Muscle of leg (tissue), 11 donors: ENCODE results near the gene TBX10. TPM values are rescaled to one million over a fixed set of nuclear protein-coding genes. Genes with fewer than 3 reads are reported as not detected.

ENCODE experiments used
- DNase-seq: peaks from one replicate; pipeline ENCODE4 v3.0.0; 2013
- H3K27ac ChIP-seq: one replicate; pipeline ENCODE4 v1.5.1; 2013; ENCODE audit warnings: mild to moderate bottlenecking, low read length, control low read depth
- H3K27me3 ChIP-seq: one replicate; pipeline ENCODE4 v1.6.1; 2013; ENCODE audit warnings: low read length; ENCODE audit not compliant: control insufficient read depth, insufficient read depth
- H3K36me3 ChIP-seq: one replicate; pipeline ENCODE4 v1.6.1; 2013; ENCODE audit warnings: low read length; ENCODE audit not compliant: control insufficient read depth, insufficient read depth
- H3K4me1 ChIP-seq: one replicate; pipeline ENCODE4 v1.6.1; 2013; ENCODE audit warnings: low read length; ENCODE audit not compliant: control insufficient read depth, insufficient read depth
- H3K4me3 ChIP-seq: one replicate; pipeline ENCODE4 v1.5.1; 2013; ENCODE audit warnings: low read length, control low read depth
- H3K9me3 ChIP-seq: replicated peaks from 2 replicates; pipeline ENCODE4 v1.6.1; 2013; ENCODE audit warnings: low read depth, low read length; ENCODE audit not compliant: control insufficient read depth
- WGBS: methylation state at CpG from one replicate; pipeline ENCODE4 v1.1.5; 2013; ENCODE audit warnings: missing lambda C conversion rate; ENCODE audit not compliant: insufficient coverage; 5-methylcytosine and 5-hydroxymethylcytosine counted together
- polyA plus RNA-seq, 8 donors: library from polyadenylated mRNA; unstranded; fragments of 120-200 nt; gene quantifications; one replicate each; pipeline versions ENCODE4 v1.2.1 to v1.2.3, GENCODE V29; 2013; ENCODE audit warnings: inconsistent platforms in 1 of 8, low replicate concordance in 1 of 8; ENCODE audit not compliant: insufficient read length in 8 of 8, insufficient read depth in 1 of 8
- total RNA-seq: library from RNA; stranded (reverse); fragments of 120-200 nt; gene quantifications from one replicate; pipeline ENCODE4 v1.2.4, GENCODE V29; 2013

The TBX10 gene
- total and polyA plus RNA-seq, 9 donors = 0.40 TPM; not detected in 8

DNA sequence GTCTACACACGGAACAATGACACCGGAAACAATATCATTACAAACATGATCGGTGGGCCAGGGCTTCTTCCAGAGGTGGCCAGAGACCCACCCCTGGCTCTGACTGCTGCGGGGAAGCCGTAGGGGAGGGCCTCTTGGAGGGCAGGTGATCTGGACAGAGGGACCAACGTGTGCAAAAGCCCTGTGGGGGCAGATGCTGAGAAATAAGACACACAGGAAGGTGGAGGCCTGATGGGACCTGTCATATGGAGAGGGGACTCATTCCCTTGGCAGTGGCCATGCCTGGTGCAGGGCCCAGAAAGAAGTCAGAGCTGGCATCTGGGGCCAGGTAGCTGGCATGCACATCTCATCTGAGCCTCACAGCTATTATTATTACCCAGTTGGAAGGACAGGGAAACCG is 33.8 kb upstream of the TBX10 start:
- H3K36me3 ChIP-seq = no peaks in the 10 kb centered on the region
- H3K4me1 ChIP-seq = no peaks in the 10 kb centered on the region
- H3K27ac ChIP-seq = no peak overlapping the region
- no peaks in the 10 kb centered on the region for H3K9me3 ChIP-seq
- DNase-seq = no peak
- peaks cover 18% of the 10 kb centered on the region for H3K27me3 ChIP-seq
- WGBS = 84% methylated on average over 5 of the region's 7 CpGs
- H3K4me3 ChIP-seq = no peak overlapping the region

DNA sequence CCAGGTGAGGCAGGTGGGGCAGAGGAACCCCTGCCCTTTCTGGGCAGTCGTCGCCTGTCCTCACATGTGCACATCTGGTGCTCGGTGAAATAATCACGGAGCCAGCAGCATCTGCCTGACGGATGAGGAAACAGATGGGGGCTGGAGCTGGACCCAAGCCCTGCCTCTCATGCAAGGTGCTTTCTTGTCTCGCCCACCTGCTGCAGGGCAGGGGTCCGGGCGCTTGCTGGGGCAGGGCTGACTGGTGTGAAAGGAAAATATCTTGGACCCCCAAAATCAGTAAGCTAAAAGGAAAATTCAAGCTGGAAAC is 31.6 kb upstream of the TBX10 start:
- no peak overlapping the region for H3K27ac ChIP-seq
- no peaks in the 10 kb centered on the region for H3K9me3 ChIP-seq
- no peaks in the 10 kb centered on the region for H3K4me1 ChIP-seq
- no peak for DNase-seq
- peaks cover 18% of the 10 kb centered on the region for H3K27me3 ChIP-seq
- no peak overlapping the region for H3K4me3 ChIP-seq
- H3K36me3 ChIP-seq = no peaks in the 10 kb centered on the region
- 35% methylated on average over 6 of the region's 8 CpGs for WGBS

DNA sequence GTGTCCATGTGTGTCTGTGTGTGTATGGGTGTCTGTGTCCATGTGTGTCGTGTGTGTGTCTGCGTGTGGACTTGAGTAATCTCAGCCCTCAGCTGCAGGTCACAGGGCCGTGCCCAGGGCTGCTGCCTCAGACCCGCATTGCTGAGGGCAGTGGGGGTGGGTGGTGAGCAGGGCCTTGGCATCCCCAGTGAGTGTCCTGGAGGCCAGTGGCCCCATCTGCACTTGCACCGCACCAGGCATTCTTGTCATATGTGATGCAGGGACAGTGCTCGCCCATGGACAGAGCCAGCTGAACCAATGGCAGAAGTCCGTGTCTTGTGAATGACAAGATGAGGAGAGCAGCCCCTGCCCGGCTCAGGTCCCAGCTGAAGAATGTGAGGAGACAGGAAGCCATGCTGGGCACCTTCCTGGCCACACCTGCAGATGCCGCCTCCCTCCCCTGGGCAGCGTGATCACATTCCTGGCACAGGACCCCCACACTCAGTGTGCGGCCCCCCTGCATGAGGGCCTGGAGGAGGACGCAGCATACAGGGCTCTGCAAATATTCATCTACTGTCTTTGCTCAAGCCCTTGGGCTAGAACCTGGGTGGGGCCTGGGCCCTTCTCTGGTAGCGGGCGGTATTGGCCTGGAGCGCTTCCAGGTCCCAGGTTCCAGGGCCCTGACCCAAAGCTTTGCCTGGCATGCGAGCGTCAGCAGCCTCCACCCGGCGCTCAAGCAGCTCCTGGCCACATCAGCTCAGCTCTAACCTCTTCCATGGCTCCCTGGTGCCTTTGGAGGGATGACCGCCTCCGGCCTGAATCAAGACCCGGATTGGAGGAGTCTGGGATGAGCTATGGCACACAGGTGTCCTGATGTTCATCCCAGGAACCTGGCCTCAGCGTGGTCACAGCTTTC is 31.0 kb upstream of the TBX10 start:
- DNase-seq = no peak
- 75% methylated on average over 21 of the region's 23 CpGs for WGBS
- no peaks in the 10 kb centered on the region for H3K4me1 ChIP-seq

DNA sequence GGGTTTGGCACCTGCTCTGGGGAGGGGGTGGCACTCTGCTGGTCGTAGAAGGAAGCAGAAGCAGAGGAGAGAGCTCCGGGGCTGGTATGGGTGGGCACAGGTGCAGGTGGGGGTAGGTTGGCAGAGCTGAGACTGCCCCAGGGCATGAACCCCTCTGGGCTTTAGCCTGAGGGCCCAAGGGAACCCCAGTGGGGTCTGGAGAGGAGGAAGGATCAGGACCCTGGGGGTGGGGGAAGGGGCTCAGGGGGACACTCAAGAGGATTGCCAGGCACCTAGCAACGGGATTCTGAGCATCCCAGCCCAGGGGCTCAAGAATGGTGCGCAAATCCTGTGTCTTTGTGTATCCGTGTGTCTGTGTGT is 28.6 kb upstream of the TBX10 start:
- Histone ChIP-seq H3K4me3 (no peak overlapping the region), H3K36me3 (no peaks in the 10 kb centered on the region), H3K27ac (no peak overlapping the region), H3K4me1 (no peaks in the 10 kb centered on the region), H3K27me3 (peaks cover 3% of the 10 kb centered on the region), H3K9me3 (no peaks in the 10 kb centered on the region)
- 44% methylated on average over 3 of the region's 5 CpGs for WGBS
- DNase-seq = no peak

More for the DNA sequence above, 31.0 kb upstream of the TBX10 start:
- Histone ChIP-seq H3K9me3 (no peaks in the 10 kb centered on the region), H3K27ac (no peak overlapping the region), H3K36me3 (no peaks in the 10 kb centered on the region), H3K4me3 (no peak overlapping the region), H3K27me3 (peaks cover 18% of the 10 kb centered on the region)

DNA sequence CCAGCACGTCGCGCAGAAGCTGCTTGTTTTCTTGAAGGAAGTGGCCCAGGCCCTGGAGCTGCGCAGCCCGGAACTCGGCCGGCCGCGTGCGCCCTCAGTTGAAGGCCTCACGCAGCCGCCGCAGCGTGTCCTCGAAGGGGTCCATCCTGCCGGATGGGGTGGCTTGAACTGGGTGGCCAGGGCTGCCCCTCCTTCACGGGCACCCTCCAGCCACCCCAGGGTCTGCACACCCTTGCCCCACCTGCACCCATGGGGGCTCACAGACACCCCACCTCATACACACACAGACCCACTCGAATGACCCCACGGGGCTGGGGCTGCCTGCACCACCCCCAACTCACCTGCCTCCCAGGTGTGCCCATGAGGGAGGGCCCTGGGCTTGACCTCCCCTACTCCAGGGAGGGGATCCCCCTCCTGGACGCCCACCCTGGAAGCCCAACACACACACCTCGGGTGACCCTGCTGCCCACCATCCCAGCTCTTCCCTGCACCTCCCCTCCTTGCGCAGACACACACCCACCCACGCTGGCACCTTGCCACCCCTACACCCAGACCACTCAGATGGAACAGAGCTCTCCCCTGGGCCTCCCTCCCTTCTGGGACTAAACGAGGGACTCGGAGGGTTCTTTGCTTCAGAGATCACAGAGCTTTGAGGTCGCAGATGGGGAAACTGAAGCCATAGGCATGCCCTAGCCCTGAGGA is 28.1 kb upstream of the TBX10 start:
- WGBS = 86% methylated on average over 20 of the region's 26 CpGs
- no peaks in the 10 kb centered on the region for H3K4me1 ChIP-seq
- no peak overlapping the region for H3K4me3 ChIP-seq
- no peak overlapping the region for H3K27ac ChIP-seq
- peaks cover 3% of the 10 kb centered on the region for H3K27me3 ChIP-seq
- no peak for DNase-seq
- no peaks in the 10 kb centered on the region for H3K9me3 ChIP-seq
- H3K36me3 ChIP-seq = no peaks in the 10 kb centered on the region

DNA sequence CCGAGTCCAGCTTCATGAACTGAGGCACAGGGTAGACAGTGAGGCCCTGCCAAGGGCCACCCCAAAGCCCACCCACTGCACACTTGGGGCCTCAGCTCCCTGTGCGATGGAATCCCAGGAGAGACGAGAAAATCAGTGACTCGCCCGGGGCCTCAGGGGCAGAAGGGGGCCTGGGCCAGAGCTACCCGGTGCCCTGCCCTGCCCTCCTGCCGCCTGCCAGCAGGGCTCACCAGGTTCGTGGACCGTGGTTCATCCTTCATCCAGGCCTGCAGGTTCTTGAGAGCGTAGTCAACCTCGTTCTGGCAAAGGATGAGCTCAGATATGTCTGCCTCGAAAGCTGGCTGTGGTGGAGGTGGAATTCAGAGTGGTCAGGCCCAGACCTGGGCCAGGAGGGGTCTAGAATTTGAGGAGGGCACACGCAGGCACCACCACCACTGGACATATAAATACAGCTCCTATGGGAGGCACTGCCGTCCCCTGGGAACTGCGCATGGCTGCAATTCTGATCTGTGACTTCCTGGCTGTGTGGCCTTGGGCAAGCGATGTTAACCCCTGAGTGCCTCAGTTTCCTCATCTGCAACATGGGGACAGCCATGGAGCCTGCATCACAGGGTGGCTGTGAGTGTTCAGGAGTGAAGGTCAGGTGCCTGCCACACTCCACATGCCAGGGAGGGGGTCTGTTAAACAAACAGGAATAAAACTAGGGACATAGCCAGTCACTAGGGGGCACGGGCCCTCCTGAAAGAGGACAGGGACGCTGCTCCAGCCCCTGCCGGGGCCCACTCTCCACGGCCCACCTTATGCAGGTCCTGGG is 27.3 kb upstream of the TBX10 start:
- Histone ChIP-seq H3K27ac (no peak overlapping the region), H3K4me1 (no peaks in the 10 kb centered on the region), H3K36me3 (no peaks in the 10 kb centered on the region), H3K27me3 (peaks cover 3% of the 10 kb centered on the region), H3K4me3 (no peak overlapping the region), H3K9me3 (no peaks in the 10 kb centered on the region)
- WGBS = 63% methylated on average over 16 of the region's 20 CpGs
- DNase-seq = no peak

DNA sequence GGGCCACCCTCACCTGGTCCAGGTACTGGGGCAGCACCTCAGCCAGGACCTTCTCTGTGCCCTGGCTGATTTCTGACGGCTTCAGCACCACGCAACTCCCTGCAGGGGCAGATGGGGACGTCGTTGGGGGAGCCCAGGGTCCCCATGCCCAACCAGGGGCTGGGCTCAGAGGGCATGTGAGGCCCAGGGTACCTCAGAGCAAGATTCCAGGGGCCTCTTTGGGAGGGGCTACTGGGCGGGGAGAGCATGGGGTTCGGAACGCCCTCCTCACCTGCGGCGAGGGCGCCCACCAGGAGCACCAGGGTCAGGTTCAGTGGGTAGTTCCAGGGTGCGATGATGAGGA is 26.7 kb upstream of the TBX10 start:
- peaks cover 3% of the 10 kb centered on the region for H3K27me3 ChIP-seq
- 82% methylated on average over 11 of the region's 11 CpGs for WGBS
- H3K4me3 ChIP-seq = no peak overlapping the region
- no peaks in the 10 kb centered on the region for H3K36me3 ChIP-seq
- no peaks in the 10 kb centered on the region for H3K4me1 ChIP-seq
- no peak overlapping the region for H3K27ac ChIP-seq
- DNase-seq = no peak
- H3K9me3 ChIP-seq = no peaks in the 10 kb centered on the region

DNA sequence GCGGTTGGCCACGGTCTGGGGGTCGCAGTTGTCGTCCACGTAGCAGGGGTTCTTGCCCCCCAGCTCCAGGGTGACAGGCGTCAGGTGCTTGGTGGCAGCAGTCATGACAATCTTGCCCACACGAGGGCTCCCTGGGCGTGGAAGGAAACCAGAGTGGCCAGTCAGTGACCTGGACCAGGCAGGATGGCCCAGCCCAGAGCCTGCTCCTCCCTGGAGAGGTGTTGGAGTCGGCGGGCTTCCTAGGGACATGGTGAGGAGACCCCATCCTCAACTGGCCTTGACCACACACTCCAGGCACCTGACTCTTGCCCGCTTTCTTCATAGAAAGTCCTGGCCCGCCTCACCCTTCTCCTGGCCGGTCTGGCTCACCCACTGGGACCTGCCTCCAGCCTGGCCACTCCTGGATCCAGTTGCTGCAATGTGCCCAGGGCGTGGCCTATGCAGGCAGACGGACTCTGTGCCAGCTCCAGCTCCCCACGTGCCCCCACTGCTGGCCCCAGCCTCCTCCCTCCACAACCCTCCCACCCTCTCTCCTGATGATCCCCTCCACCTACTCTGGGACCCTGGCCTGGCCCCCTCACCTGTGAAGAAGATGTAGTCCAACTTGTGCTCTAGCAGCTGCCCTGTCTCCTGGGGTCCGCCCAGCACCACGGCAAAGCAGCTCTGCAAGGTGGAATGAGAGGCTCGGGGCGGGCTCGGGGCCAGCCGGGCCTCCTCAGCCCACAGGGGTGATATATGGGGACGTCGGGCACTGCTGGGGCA is 26.2 kb upstream of the TBX10 start:
- H3K36me3 ChIP-seq = no peaks in the 10 kb centered on the region
- no peak for DNase-seq
- no peaks in the 10 kb centered on the region for H3K27me3 ChIP-seq

DNA sequence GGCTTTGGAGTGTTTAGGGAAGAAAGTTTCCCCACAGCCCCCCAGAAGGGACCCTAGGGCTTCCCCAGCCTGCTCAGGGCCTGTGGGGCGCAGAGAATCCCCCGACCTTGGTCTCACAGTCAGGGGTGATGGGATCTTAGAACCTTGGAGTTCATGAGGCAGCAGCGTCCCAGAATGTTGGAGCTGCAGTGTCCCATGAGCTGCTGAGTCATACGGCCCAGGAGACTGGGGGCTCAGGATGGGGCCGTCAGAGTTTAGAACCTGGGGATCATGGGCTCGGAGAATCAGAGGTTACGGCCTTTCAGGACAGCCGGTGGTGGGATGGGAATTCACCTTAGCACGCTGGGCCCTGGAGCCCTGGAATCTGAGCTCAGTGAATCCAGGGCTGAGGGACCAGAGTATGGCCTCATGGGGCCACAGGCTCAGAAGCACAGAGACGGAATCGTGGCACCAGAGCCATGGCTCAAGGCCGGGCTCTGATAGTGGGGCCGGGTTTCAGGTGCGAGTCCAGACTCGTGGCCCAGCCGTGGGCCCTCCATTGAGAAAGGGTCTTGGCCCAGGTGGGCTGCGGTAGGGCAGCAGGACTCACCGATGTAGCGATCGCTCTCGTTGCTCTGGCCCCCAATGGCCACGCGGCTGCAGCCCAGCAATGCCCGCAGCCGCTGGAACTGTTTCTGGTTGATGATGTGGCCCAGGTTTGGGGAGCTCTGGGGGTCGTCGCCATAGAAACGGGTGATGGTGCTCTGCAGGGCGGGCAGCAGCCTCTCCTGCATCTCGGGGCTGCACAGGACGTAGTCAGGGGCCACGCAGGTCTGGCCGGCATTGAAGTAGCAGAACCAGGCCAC is 25.4 kb upstream of the TBX10 start:
- H3K4me3 ChIP-seq = no peak overlapping the region
- no peaks in the 10 kb centered on the region for H3K27me3 ChIP-seq
- no peaks in the 10 kb centered on the region for H3K36me3 ChIP-seq
- no peaks in the 10 kb centered on the region for H3K4me1 ChIP-seq
- no peak overlapping the region for H3K27ac ChIP-seq
- DNase-seq = no peak
- H3K9me3 ChIP-seq = no peaks in the 10 kb centered on the region
- 84% methylated on average over 33 of the region's 33 CpGs for WGBS

More for the DNA sequence above, 26.2 kb upstream of the TBX10 start:
- Histone ChIP-seq H3K27ac (no peak overlapping the region), H3K4me3 (no peak overlapping the region), H3K4me1 (no peaks in the 10 kb centered on the region), H3K9me3 (no peaks in the 10 kb centered on the region)
- WGBS = 80% methylated on average over 24 of the region's 24 CpGs
